H1 (cell line): ENCODE results near the gene INSM2.

Experiments
- POLR2AphosphoS5 ChIP-seq: IDR thresholded peaks from 2 replicates; pipeline ENCODE4 v1.6.1; 2011; ENCODE audit warnings: low read depth, low read length
- RAD21 ChIP-seq, 2 experiments: IDR thresholded peaks in 1 of 2; conservative IDR thresholded peaks in 1 of 2; 2 replicates each; pipeline ENCODE4 v1.6.1; 2011; ENCODE audit warnings: low read depth in 2 of 2, low read length in 2 of 2, improper control_type of control experiment in 1 of 2, inconsistent platforms in 1 of 2, mild to moderate bottlenecking in 1 of 2, moderate library complexity in 1 of 2

DNA sequence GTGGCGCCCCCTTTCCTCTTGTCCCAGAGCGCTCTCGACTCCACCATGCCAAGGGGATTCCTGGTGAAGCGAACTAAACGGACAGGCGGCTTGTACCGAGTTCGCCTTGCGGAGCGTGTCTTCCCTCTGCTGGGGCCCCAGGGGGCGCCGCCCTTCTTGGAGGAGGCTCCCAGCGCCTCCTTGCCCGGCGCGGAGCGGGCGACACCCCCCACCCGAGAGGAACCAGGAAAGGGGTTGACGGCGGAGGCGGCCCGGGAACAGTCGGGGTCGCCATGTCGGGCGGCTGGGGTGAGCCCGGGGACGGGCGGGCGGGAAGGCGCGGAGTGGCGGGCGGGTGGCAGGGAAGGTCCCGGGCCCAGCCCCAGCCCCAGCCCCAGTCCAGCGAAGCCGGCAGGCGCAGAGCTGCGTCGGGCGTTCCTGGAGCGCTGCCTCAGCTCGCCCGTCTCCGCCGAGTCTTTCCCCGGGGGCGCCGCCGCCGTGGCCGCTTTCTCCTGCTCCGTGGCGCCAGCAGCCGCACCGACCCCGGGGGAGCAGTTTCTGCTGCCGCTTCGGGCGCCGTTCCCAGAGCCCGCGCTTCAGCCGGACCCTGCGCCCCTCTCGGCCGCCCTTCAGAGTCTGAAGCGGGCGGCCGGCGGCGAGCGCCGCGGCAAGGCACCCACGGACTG is 376 bp downstream of the INSM2 start:
- no peak for TF ChIP-seq POLR2AphosphoS5
- no peak; a peak in 1 of 4 replicates for TF ChIP-seq RAD21 (IDR thresholded peaks at IDR 0.05 in 1 of 2, conservative IDR thresholded peaks at IDR 0.05 in 1 of 2; ENCODE audit: low read depth in 2 of 2, low read length in 2 of 2)
